ENCODE data around the gene MUC12.

The MUC12 gene

DNA sequence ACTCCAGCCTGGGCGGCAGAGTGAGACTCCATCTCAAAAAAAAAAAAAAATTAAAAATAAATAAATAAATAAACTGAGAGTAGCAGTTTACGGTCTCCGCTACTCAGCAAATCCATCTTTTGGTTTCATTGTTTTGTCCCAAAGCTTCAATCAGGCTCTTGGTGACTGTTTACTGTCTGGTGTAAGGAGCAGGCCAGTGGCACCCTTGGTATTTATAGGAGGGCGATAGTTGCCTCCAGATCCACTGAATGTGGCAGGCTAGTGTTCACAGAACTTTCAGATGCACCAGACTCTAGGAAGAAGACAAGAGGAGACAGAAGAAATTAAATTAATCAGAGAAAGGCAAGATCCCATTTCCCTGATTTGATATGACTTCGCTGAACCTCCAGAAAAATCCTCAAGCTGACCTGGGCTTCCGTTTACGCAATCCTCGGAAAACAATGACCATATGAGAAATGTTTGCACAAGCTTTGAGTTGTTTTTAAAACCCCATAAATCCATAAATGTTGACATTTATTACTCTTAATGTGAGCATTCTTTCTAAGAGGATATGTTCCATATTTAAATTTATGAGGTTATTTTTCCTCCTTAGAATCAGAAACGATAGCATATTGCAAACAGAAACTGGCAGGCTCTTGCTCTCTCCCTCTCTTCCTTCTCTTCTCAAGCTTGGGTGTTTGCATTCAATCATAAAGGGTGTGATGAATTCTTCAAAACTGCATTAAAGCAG, 27.2 kb upstream of the MUC12 start:
- in situ Hi-C loops (cut with HindIII; ENCODE audit: low sequenced_read_pairs), result loop anchor here (10.0 kb wide), 1 partner anchor 57 kb away; the partner anchor contains the start of gene UFSP1
- H3K4me3 ChIP-seq (ENCODE audit: low read depth, low read length), result no peak overlapping the region
- DNase-seq (ENCODE audit: low read depth), result no peak

GRCh38 chr7:100943693-100944092, 25.7 kb upstream of the MUC12 start:
- DNase-seq (ENCODE audit: low read depth), result no peak
- no peak for TF ChIP-seq CTCF (IDR thresholded peaks at IDR 0.05; ENCODE audit: low read depth, low read length, missing control alignments)
- in situ Hi-C loops (cut with HindIII; ENCODE audit: low sequenced_read_pairs), result loop anchor here (10.0 kb wide), 1 partner anchor 59 kb away; the partner anchor contains the start of gene UFSP1
- H3K4me3 ChIP-seq (ENCODE audit: low read depth, low read length), result no peak overlapping the region

More for the DNA sequence above, 27.2 kb upstream of the MUC12 start:
- TF ChIP-seq CTCF (IDR thresholded peaks at IDR 0.05; ENCODE audit: low read depth, low read length, missing control alignments), result no peak

GRCh38 chr7:100944138-100944537, 25.2 kb upstream of the MUC12 start:
- no peak for DNase-seq (ENCODE audit: low read depth)
- in situ Hi-C loops (cut with HindIII; ENCODE audit: low sequenced_read_pairs), result loop anchor here (10.0 kb wide), 1 partner anchor 59 kb away; the partner anchor contains the start of gene UFSP1
- no peak for TF ChIP-seq CTCF (IDR thresholded peaks at IDR 0.05; ENCODE audit: low read depth, low read length, missing control alignments)
- no peak overlapping the region for H3K4me3 ChIP-seq (ENCODE audit: low read depth, low read length)

DNA sequence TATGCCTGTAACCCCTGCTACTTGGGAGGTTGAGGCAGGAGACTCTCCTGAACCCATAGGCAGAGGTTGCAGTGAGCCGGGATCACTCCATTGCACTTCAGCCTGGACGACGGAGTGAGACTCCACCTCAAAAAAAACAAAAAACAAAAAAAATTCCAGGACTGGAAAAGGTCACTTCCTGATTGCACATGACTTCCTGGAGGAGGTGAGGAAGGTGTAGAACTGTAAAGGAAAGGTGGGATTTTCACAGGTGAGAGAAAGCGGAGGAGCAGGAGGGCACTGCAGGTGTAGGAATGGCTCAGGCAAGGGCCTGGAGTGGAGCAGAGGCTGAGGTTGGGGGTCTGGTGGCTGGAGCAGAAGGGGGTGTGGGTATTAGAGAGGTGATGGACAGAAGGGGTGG, 23.3 kb upstream of the MUC12 start:
- in situ Hi-C loops (cut with HindIII; ENCODE audit: low sequenced_read_pairs), result loop anchor here (10.0 kb wide), 1 partner anchor 61 kb away; the partner anchor contains the start of gene UFSP1
- no peak overlapping the region for H3K4me3 ChIP-seq (ENCODE audit: low read depth, low read length)
- DNase-seq (ENCODE audit: low read depth), result no peak
- TF ChIP-seq CTCF (IDR thresholded peaks at IDR 0.05; ENCODE audit: low read depth, low read length, missing control alignments), result no peak

GRCh38 chr7:100946766-100947365, 22.5 kb upstream of the MUC12 start:
- no peak for DNase-seq (ENCODE audit: low read depth)
- H3K4me3 ChIP-seq (ENCODE audit: low read depth, low read length), result no peak overlapping the region
- TF ChIP-seq CTCF (IDR thresholded peaks at IDR 0.05; ENCODE audit: low read depth, low read length, missing control alignments), result no peak
- in situ Hi-C loops (cut with HindIII; ENCODE audit: low sequenced_read_pairs), result loop anchor here (10.0 kb wide), 1 partner anchor 62 kb away; the partner anchor contains the start of gene UFSP1

- H3K4me3 ChIP-seq (ENCODE audit: low read depth, low read length), result no peak overlapping the region
- in situ Hi-C loops (cut with HindIII; ENCODE audit: low sequenced_read_pairs), result loop anchor here (10.0 kb wide), 1 partner anchor 63 kb away; the partner anchor contains the start of gene UFSP1
- no peak for TF ChIP-seq CTCF (IDR thresholded peaks at IDR 0.05; ENCODE audit: low read depth, low read length, missing control alignments)
- no peak for DNase-seq (ENCODE audit: low read depth)
Observed at GRCh38 chr7:100947792-100948191, 21.6 kb upstream of the MUC12 start.

Data from astrocyte of the cerebellum (primary cell).